ENCODE data around the gene NPR3. TPM values are rescaled to one million over a fixed set of nuclear protein-coding genes. Genes with fewer than 3 reads are reported as not detected.

The NPR3 gene
- total and polyA plus RNA-seq, 2 of the 8 experiments (the other 6 are each of a cell fraction or from before 2014, with no cell fraction given) = not detected

DNA sequence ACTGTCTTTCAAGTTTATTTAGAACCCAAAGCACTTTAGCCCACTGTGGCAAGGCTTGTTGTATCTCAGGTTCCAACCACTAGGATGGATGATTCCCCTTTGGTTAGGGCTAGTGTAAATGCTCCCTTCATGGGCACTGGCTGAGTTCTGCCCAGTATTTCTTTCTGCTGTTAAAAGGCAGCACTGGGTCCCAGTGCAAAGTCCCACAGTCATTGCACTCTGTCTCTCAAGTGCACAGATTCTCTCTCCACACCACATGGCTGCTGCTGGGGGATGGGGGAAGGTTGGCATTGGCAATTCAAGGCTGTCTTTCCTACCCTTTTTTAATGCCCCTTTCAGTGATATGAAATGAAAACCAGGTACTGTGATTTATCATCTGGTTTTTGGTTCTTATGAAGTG lies 7.2 kb upstream of the NPR3 start (continued):
- TF ChIP-seq GTF2F1 (IDR thresholded peaks at IDR 0.05; ENCODE audit: borderline replicate concordance, low read depth, low read length) (no peak), BACH1 (IDR thresholded peaks at IDR 0.05; ENCODE audit: low read length) (no peak)

All from H1 (cell line).